K562 (cell line): ENCODE data around the gene PPT2. TPM values are rescaled to one million over a fixed set of nuclear protein-coding genes. Genes with fewer than 3 reads are reported as not detected.

Experiments used
- EZH2 ChIP-seq: IDR thresholded peaks from 2 replicates; pipeline ENCODE4 v1.6.1; 2012; ENCODE audit warnings: low read depth, mild to moderate bottlenecking, inconsistent platforms, low read length, borderline replicate concordance
- HDAC6 ChIP-seq: IDR thresholded peaks from 2 replicates; pipeline ENCODE4 v1.6.1; 2012; ENCODE audit warnings: low read depth, mild to moderate bottlenecking, control low read depth, inconsistent platforms, low read length, moderate library complexity
- NFE2 ChIP-seq: IDR thresholded peaks from 2 replicates; pipeline ENCODE4 v1.6.1; 2014; ENCODE audit warnings: antibody characterized with exemption, low read depth
- SMAD4 ChIP-seq: fragments of 250-450 bp; sonication (Bioruptor Pico); conservative IDR thresholded peaks from 2 replicates; pipeline ENCODE4 v1.8.0; 2021; ENCODE audit warnings: inconsistent platforms, mild to moderate bottlenecking, moderate library complexity
- ZNF41 ChIP-seq: fragments of 250-450 bp; sonication (Bioruptor Pico); conservative IDR thresholded peaks from 2 replicates; pipeline ENCODE4 v1.4.0; 2020; ENCODE audit warnings: mild to moderate bottlenecking
- ZNF668 ChIP-seq: fragments of 250-450 bp; sonication (Bioruptor Pico); IDR thresholded peaks from 2 replicates; pipeline ENCODE4 v1.8.0; 2022; ENCODE audit warnings: mild to moderate bottlenecking, inconsistent platforms
- ZNF695 ChIP-seq: fragments of 450-650 bp; formaldehyde crosslinking; IDR thresholded peaks from 2 replicates; pipeline ENCODE4 v1.4.0; 2020; ENCODE audit warnings: mild to moderate bottlenecking, moderate library complexity
- polyA plus RNA-seq, 8 experiments: library from polyadenylated mRNA; depleted of rRNA in 4 of 8; stranded (reverse) in 5 of 8; unstranded in 3 of 8; fragments of >200 nt; fragmentation: Nextera tagmentation in 2 of 8; fragmentation: Illumina TruSeq in 1 of 8; extraction: Ambion mirVana in 2 of 8; extraction: Trizol in 1 of 8; gene quantifications; 2 replicates each; pipeline versions ENCODE4 v1.2.1 to v1.2.3, GENCODE V29; 2011 to 2014; ENCODE audit warnings: inconsistent platforms in 1 of 8, missing spikeins in 1 of 8
- total RNA-seq, 7 experiments: library from RNA; depleted of rRNA in 6 of 7; stranded (reverse); fragments of >200 nt in 6 of 7; fragmentation: Illumina TruSeq in 2 of 7; extraction: Trizol in 2 of 7; gene quantifications; 2 replicates each; pipeline versions ENCODE4 v1.2.1 to v1.2.3, GENCODE V29; 2011 to 2021; ENCODE audit warnings: low replicate concordance in 1 of 7
- TF ChIP-seq, protein P1 (sequence below), 2 experiments: fragments of 450-650 bp in 1 of 2; sonication (generic) in 1 of 2; formaldehyde crosslinking in 1 of 2; IDR thresholded peaks; 2 replicates each; pipeline versions ENCODE4 v1.7.1 to v1.9.0; 2016 to 2022; ENCODE audit warnings: inconsistent platforms in 1 of 2, mild to moderate bottlenecking in 1 of 2, missing genetic modification reagents in 1 of 2
- TF ChIP-seq, protein P2 (sequence below), 2 experiments: fragments of 450-650 bp in 1 of 2; sonication (generic) in 1 of 2; formaldehyde crosslinking in 1 of 2; IDR thresholded peaks in 1 of 2; conservative IDR thresholded peaks in 1 of 2; 2 replicates each; pipeline versions ENCODE4 v1.6.1 to v1.8.1; 2016 to 2023; ENCODE audit warnings: mild to moderate bottlenecking in 2 of 2, moderate library complexity in 2 of 2, inconsistent platforms in 1 of 2, missing genetic modification reagents in 1 of 2
- TF ChIP-seq, protein P3 (sequence below): fragments of 250-450 bp; sonication (Bioruptor Pico); IDR thresholded peaks from 2 replicates; pipeline ENCODE4 v1.5.0; 2020; ENCODE audit warnings: mild to moderate bottlenecking, borderline replicate concordance
- TF ChIP-seq, protein P4 (sequence below): fragments of 450-650 bp; conservative IDR thresholded peaks from 2 replicates; pipeline ENCODE4 v1.6.1; 2016; ENCODE audit warnings: missing genetic modification characterization, low read depth, mild to moderate bottlenecking, missing compliant biosample characterization, moderate library complexity

Gene PPT2
- total and polyA plus RNA-seq, 9 of the 15 experiments (the other 6 are each of a cell fraction or from before 2014, with no cell fraction given), result 27.4 to 98.8 (median 69.9) TPM

DNA sequence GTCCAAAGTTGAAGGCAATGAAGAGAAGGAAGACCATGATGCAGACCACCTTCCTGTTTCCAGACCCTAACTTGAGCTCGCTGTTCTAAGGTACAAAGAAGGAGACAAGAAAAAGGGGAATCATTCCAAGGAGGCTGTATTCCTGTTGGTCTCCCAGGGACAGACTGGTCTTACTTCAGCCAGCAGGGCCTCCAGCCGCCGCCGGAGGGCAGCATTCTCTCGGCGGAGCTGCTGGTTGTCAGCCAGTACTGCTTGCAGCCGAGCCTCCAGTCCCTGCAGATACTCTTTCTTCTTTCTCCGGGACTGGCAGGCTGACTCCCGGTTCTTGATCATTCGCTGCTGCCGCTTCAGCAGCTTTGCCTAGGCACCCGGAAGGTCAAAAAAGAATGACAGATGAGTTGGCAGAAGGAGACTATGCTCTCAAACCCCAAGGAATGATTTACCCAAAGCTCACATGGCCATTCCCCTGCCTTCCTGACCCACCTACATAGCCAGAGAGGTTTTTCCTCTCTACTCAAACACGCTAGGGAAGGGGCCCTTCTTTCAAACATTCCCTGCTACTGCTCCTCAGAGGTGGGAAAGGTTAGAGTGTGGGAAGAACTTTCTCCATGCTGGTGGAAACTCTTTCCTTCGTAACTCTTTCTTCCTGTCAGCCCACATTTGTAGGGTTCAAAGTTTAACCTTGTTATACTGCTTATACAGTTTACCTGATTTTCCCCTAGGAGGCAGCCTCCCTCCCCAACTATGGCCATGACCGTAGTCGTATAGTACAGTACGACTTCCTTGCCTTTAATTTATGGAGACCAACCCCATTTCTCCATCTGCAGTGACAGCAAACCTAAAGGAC lies 34.9 kb upstream of the PPT2 start (continued):
- TF ChIP-seq, protein P1, sequence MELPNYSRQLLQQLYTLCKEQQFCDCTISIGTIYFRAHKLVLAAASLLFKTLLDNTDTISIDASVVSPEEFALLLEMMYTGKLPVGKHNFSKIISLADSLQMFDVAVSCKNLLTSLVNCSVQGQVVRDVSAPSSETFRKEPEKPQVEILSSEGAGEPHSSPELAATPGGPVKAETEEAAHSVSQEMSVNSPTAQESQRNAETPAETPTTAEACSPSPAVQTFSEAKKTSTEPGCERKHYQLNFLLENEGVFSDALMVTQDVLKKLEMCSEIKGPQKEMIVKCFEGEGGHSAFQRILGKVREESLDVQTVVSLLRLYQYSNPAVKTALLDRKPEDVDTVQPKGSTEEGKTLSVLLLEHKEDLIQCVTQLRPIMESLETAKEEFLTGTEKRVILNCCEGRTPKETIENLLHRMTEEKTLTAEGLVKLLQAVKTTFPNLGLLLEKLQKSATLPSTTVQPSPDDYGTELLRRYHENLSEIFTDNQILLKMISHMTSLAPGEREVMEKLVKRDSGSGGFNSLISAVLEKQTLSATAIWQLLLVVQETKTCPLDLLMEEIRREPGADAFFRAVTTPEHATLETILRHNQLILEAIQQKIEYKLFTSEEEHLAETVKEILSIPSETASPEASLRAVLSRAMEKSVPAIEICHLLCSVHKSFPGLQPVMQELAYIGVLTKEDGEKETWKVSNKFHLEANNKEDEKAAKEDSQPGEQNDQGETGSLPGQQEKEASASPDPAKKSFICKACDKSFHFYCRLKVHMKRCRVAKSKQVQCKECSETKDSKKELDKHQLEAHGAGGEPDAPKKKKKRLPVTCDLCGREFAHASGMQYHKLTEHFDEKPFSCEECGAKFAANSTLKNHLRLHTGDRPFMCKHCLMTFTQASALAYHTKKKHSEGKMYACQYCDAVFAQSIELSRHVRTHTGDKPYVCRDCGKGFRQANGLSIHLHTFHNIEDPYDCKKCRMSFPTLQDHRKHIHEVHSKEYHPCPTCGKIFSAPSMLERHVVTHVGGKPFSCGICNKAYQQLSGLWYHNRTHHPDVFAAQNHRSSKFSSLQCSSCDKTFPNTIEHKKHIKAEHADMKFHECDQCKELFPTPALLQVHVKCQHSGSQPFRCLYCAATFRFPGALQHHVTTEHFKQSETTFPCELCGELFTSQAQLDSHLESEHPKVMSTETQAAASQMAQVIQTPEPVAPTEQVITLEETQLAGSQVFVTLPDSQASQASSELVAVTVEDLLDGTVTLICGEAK (IDR thresholded peaks at IDR 0.05), result no peak
- TF ChIP-seq, protein P1 (CRISPR knock-in tag; IDR thresholded peaks at IDR 0.05), result no peak
- TF ChIP-seq EZH2, result no peak
- TF ChIP-seq HDAC6, result no peak
- TF ChIP-seq, protein P2, sequence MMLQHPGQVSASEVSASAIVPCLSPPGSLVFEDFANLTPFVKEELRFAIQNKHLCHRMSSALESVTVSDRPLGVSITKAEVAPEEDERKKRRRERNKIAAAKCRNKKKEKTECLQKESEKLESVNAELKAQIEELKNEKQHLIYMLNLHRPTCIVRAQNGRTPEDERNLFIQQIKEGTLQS (IDR thresholded peaks at IDR 0.05), result no peak
- TF ChIP-seq, protein P2 (CRISPR knock-in tag; conservative IDR thresholded peaks at IDR 0.05), result 0 out of 2 replicates have a peak, but pooled peaks have one; percentile 19
- no peak for TF ChIP-seq NFE2
- TF ChIP-seq ZNF41 (CRISPR knock-in tag), result no peak
- no peak for TF ChIP-seq ZNF668 (CRISPR knock-in tag)
- TF ChIP-seq ZNF695 (CRISPR knock-in tag), result no peak
- TF ChIP-seq SMAD4 (CRISPR knock-in tag), result peak; percentile 43; the same call in 1 of the 2 replicates
- TF ChIP-seq, protein P3, sequence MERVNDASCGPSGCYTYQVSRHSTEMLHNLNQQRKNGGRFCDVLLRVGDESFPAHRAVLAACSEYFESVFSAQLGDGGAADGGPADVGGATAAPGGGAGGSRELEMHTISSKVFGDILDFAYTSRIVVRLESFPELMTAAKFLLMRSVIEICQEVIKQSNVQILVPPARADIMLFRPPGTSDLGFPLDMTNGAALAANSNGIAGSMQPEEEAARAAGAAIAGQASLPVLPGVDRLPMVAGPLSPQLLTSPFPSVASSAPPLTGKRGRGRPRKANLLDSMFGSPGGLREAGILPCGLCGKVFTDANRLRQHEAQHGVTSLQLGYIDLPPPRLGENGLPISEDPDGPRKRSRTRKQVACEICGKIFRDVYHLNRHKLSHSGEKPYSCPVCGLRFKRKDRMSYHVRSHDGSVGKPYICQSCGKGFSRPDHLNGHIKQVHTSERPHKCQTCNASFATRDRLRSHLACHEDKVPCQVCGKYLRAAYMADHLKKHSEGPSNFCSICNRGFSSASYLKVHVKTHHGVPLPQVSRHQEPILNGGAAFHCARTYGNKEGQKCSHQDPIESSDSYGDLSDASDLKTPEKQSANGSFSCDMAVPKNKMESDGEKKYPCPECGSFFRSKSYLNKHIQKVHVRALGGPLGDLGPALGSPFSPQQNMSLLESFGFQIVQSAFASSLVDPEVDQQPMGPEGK (CRISPR knock-in tag), result no peak
- TF ChIP-seq, protein P4, sequence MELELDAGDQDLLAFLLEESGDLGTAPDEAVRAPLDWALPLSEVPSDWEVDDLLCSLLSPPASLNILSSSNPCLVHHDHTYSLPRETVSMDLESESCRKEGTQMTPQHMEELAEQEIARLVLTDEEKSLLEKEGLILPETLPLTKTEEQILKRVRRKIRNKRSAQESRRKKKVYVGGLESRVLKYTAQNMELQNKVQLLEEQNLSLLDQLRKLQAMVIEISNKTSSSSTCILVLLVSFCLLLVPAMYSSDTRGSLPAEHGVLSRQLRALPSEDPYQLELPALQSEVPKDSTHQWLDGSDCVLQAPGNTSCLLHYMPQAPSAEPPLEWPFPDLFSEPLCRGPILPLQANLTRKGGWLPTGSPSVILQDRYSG (tag), result no peak
